Heart left ventricle (tissue), 16 donors: ENCODE data around the gene TPD52L2. TPM values are rescaled to one million over a fixed set of nuclear protein-coding genes. Genes with fewer than 3 reads are reported as not detected.

Experiments used
- ATAC-seq, 4 donors: fragments of 200-7000 bp; cut with Tn5 transposase; one replicate each; pipeline ENCODE4 v1.9.1; 2020 to 2022; ENCODE audit warnings: moderate library complexity in 4 of 4, mild to moderate bottlenecking in 3 of 4, moderate number of reproducible peaks in 1 of 4
- DNase-seq, 5 donors: peaks; one replicate each; pipeline ENCODE4 v3.0.0-alpha.2; 2020
- H3K27ac ChIP-seq, 12 donors: fragments of 200-600 bp; sonication (generic) in 4 of 12; one replicate each; pipeline versions ENCODE4 v1.5.0 to v1.8.0; 2016 to 2022; ENCODE audit warnings: mild to moderate bottlenecking in 2 of 12
- H3K27me3 ChIP-seq, 9 donors: fragments of 200-600 bp; sonication (generic) in 2 of 9; one replicate each; pipeline versions ENCODE4 v1.5.1 to v1.8.0; 2016 to 2022; ENCODE audit warnings: mild to moderate bottlenecking in 3 of 9
- H3K36me3 ChIP-seq, 9 donors: fragments of 200-600 bp; sonication (generic) in 2 of 9; one replicate each; pipeline versions ENCODE4 v1.5.0 to v1.8.0; 2018 to 2022; ENCODE audit warnings: mild to moderate bottlenecking in 2 of 9
- H3K4me1 ChIP-seq, 12 donors: fragments of 200-600 bp; sonication (generic) in 4 of 12; one replicate each; pipeline versions ENCODE4 v1.5.0 to v1.8.0; 2016 to 2022; ENCODE audit warnings: mild to moderate bottlenecking in 3 of 12
- H3K4me3 ChIP-seq, 12 donors: fragments of 200-600 bp; sonication (generic) in 4 of 12; one replicate each; pipeline versions ENCODE4 v1.5.0 to v1.8.0; 2017 to 2022; ENCODE audit warnings: mild to moderate bottlenecking in 9 of 12, moderate library complexity in 4 of 12
- H3K9me3 ChIP-seq, 12 donors: fragments of 200-600 bp; sonication (generic) in 4 of 12; one replicate each; pipeline versions ENCODE4 v1.5.0 to v1.8.0; 2016 to 2022; ENCODE audit warnings: mild to moderate bottlenecking in 1 of 12
- POLR2A ChIP-seq, 2 donors: fragments of 450-650 bp; IDR thresholded peaks; one replicate each; pipeline ENCODE4 v1.6.1; 2017; ENCODE audit warnings: antibody characterized with exemption in 2 of 2, mild to moderate bottlenecking in 2 of 2, moderate library complexity in 2 of 2
- WGBS, 4 donors: extraction: QIAGEN DNeasy Blood & Tissue Kit in 2 of 4; methylation state at CpG; one replicate each; pipeline versions ENCODE4 v1.1.5 to v1.1.7; 2013 to 2018; 5-methylcytosine and 5-hydroxymethylcytosine counted together
- intact Hi-C, 10 donors: fragments of 100-400 bp; cut with DNase I; formaldehyde crosslinking; loops; one replicate each; pipeline versions ENCODE4 v1.11.1 to v1.14.2; 2022
- polyA plus RNA-seq, 2 donors: library from polyadenylated mRNA; stranded (reverse); fragments of 200-250 nt; gene quantifications; one replicate each; pipeline ENCODE4 v1.2.3, GENCODE V29; 2013
- total RNA-seq, 9 donors: library from RNA; depleted of rRNA in 2 of 9; stranded (reverse); fragments of >200 nt in 2 of 9; fragmentation: NEBNext Ultra II Directional in 3 of 9; extraction: Animal tissue kit (Norgen Biotek cat#: 25700) in 3 of 9; gene quantifications; one replicate each; pipeline versions ENCODE4 v1.1.0 to v1.2.4, GENCODE V29; 2016 to 2023
- TF ChIP-seq, protein P1 (sequence below), 12 donors: fragments of 200-600 bp; sonication (generic) in 4 of 12; IDR thresholded peaks; one replicate each; pipeline versions ENCODE4 v1.5.0 to v1.8.0; 2018 to 2022; ENCODE audit warnings: antibody characterized with exemption in 12 of 12, mild to moderate bottlenecking in 5 of 12
- donor health status: ischemic (EF 13 %, LVEDD 7.1; RV severe dilation, severe dysfunction).
- donor health status: healthy with polysubstance abuse.
- donor health status: DM: no; HTN: yes; CAD: no.
- donor health status: DM: no; HTN: no; CAD: no.
- donor health status: ischemic (EF 25% LVEDD 6.9; RV normal size, moderate dysfunction).
- donor health status: ischemic (EF 25% LVEDD 5.7; RV mildly dilated, moderate dysfunction).
- donor health status: healthy.
- donor health status: DM: yes; HTN: yes; CAD: no.
- donor health status: ischemic (EF 35%, LVEDD 5.7; RV mildly dilated, moderate dysfunction).
- donor health status: nonischemic (EF 11% LVEDD 7.7; RV severe dilation, severe dysfunction).
- donor health status: DM: yes; HTN: yes; CAD: no.
- donor health status: PGD.
- donor health status: ischemic (EF 29% LVEDD 5.4; RV normal size, mild dysfunction).
- donor health status: nonischemic (EF 23%, LVEDD 6.1; RV moderate dilation, normal function).

Gene TPD52L2
- total and polyA plus RNA-seq, 11 donors, result 44.4 to 179 (median 72.2) TPM

DNA sequence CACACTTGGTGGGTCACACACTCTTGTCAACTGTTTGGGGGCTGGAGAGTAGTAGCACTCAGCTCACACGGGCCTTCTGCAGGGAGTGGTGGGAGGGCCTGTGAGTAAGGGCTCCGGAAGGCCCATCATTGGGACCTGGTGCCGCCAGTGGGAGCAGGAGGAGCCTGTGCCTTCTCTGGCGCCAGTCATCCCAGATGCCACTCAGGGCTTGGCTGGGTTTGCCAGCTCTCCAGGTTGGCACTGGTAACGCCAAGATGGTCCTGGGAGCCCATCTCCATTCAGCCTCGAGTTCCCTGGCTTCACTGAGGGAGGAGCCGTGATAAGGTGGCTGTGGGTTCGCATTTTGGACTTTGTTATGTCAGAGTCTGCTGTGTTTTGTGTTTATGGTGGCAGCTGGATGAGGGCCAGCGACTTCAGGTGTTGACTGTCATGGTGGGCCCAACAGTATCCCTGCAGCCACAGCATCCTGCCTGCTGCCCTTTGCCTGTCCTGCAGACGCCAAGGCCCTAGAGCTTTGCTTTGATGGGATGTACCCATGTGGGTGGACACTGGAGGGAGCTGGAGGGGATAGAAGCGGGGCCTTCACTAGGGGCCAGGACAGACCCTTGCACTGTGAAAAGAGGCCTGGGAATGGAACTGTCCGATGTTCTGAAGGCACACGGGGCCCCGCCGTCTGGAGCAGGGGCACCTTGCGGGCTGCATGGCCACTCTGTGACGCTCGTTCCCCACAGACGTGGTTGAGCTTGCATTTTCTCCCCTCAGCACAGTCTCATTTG is 16.6 kb downstream of the TPD52L2 start:
- Histone ChIP-seq H3K4me3 (no peak overlapping the region), H3K36me3 (peaks cover 0 to 86% (median 53%) of the 10 kb centered on the region in 9 donors), H3K27ac (no peak overlapping the region), H3K4me1 (peaks cover 0 to 26% (median 7%) of the 10 kb centered on the region in 12 donors), H3K9me3 (no peaks in the 10 kb centered on the region), H3K27me3 (no peaks in the 10 kb centered on the region)
- ATAC-seq, result no peak
- 80 to 90% (median 88%) methylated on average over 17 to 19 of the region's 19 CpGs for WGBS, 4 donors
- intact Hi-C loops, result no loop called here
- no peak for DNase-seq
- TF ChIP-seq POLR2A (IDR thresholded peaks at IDR 0.05), result no peak
- TF ChIP-seq, protein P1, sequence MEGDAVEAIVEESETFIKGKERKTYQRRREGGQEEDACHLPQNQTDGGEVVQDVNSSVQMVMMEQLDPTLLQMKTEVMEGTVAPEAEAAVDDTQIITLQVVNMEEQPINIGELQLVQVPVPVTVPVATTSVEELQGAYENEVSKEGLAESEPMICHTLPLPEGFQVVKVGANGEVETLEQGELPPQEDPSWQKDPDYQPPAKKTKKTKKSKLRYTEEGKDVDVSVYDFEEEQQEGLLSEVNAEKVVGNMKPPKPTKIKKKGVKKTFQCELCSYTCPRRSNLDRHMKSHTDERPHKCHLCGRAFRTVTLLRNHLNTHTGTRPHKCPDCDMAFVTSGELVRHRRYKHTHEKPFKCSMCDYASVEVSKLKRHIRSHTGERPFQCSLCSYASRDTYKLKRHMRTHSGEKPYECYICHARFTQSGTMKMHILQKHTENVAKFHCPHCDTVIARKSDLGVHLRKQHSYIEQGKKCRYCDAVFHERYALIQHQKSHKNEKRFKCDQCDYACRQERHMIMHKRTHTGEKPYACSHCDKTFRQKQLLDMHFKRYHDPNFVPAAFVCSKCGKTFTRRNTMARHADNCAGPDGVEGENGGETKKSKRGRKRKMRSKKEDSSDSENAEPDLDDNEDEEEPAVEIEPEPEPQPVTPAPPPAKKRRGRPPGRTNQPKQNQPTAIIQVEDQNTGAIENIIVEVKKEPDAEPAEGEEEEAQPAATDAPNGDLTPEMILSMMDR (IDR thresholded peaks at IDR 0.05), result no peak

DNA sequence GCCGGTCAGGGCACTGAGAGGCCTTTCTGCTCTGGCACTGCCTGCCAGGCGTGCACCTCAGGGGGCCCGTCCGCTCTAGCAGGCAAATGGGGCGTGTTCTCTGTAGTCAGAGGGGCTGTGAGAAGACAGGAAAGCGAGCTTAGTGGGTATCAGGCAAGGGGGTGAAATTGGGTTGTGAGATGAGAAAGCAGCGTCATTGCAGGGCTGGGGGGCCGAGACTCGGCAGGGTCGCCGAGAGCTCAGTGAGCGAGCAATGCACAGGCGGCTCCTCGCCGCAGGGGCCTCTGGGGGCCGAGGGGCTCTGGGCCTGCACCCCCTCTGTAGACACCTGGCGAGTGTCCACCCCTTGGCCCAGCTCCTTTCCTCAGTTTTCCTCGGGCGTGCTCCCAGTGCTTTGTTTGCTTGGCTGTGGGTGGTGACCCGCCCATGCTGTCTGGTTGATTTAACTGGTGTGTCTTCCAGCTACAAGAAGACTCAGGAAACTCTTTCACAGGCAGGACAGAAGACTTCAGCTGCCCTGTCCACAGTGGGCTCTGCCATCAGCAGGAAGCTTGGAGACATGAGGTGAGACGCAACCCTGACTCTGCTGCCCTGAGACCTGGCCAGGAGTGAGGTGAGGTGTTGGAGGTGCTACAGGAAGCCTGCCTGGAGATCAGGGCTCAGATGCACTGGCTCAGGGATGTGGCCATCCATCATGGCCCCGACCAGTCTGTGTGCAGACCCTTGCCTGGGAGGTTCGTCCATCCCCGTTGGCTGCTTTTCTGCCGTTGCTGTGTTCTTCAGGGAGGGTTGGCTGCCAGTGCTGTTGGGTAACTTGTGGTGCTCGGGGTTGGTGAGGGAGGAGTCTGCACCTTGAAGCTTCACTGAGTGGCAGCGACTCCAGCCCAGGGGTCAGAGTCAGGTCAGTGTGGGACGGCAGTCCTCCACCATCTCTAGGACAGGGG is 17.5 kb downstream of the TPD52L2 start:
- H3K27me3 ChIP-seq, result no peaks in the 10 kb centered on the region
- H3K36me3 ChIP-seq, result peaks cover 0 to 86% (median 54%) of the 10 kb centered on the region in 9 donors
- no peak overlapping the region for H3K27ac ChIP-seq
- peaks cover 0 to 26% (median 7%) of the 10 kb centered on the region in 12 donors for H3K4me1 ChIP-seq
- WGBS, 4 donors, result 88 to 92% (median 90%) methylated on average over 25 to 28 of the region's 28 CpGs
- TF ChIP-seq, protein P1 (IDR thresholded peaks at IDR 0.05), result no peak
- TF ChIP-seq POLR2A (IDR thresholded peaks at IDR 0.05), result no peak
- no peak for ATAC-seq
- H3K4me3 ChIP-seq, result no peak overlapping the region
- no peaks in the 10 kb centered on the region for H3K9me3 ChIP-seq
- DNase-seq, result no peak
- intact Hi-C loops, result no loop called here

DNA sequence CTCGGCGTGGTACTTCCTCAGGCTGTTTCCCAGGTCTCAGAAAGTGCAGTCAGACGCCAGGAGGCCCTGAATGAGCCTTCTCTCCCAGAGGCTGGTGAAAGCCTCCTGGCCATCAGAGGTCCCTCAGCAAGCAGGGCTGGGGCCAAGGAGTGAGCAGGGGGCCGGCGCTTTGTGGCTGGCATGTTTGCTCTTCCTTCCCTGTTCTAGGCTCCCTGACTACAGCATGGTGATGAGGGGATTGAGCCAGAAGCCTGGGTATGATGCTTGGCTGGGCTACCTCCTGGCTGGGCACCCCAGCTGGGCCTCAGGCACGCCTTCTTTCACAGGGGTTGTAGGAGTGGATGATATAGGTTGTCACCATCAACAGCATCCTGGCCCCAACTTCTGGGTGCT is 18.1 kb downstream of the TPD52L2 start:
- H3K9me3 ChIP-seq, result no peaks in the 10 kb centered on the region
- no peak overlapping the region for H3K4me3 ChIP-seq
- 88 to 97% (median 95%) methylated on average over 3 to 6 of the region's 6 CpGs for WGBS, 4 donors
- TF ChIP-seq, protein P1 (IDR thresholded peaks at IDR 0.05), result no peak
- no peak for TF ChIP-seq POLR2A (IDR thresholded peaks at IDR 0.05)
- H3K27ac ChIP-seq, result no peak overlapping the region
- H3K27me3 ChIP-seq, result no peaks in the 10 kb centered on the region
- intact Hi-C loops, result no loop called here
- peaks cover 0 to 86% (median 59%) of the 10 kb centered on the region in 9 donors for H3K36me3 ChIP-seq
- H3K4me1 ChIP-seq, result peaks cover 0 to 25% (median 7%) of the 10 kb centered on the region in 12 donors
- no peak for ATAC-seq
- DNase-seq, result no peak
